A673 (cell line): ENCODE data around the gene PPARG. TPM values are rescaled to one million over a fixed set of nuclear protein-coding genes. Genes with fewer than 3 reads are reported as not detected.

Experiments used
- BruUV-seq: library from RNA; stranded (reverse); fragments of 400-500 nt; replicated peaks from 2 replicates; lab custom pipeline; 2021; lab: Mats Ljungman, UMichigan
- CTCF ChIA-PET: fragments of 300-600 bp; sonication (Branson Sonifier 250); formaldehyde crosslinking; loops from one replicate; lab custom pipeline; 2022; ENCODE audit warnings: antibody characterized with exemption; lab: Charles Lee
- POLR2A ChIA-PET: fragments of 300-600 bp; sonication (Branson Sonifier 250); formaldehyde crosslinking; loops from one replicate; lab custom pipeline; 2022; ENCODE audit warnings: antibody characterized with exemption; ENCODE audit not compliant: low non-redundant PET; lab: Charles Lee
- DNase-seq: peaks from one replicate; pipeline ENCODE4 v3.0.0-alpha.2; 2015; ENCODE audit warnings: low spot score
- H3K27ac ChIP-seq: fragments of 200-600 bp; sonication (generic); 2 replicates; pipeline ENCODE4 v1.5.1; 2016; ENCODE audit warnings: mixed run types, low read depth, mild to moderate bottlenecking, mixed read lengths, antibody characterized with exemption, low read length; ENCODE audit not compliant: poor library complexity, severe bottlenecking
- H3K27me3 ChIP-seq: fragments of 200-600 bp; sonication (generic); replicated peaks from 2 replicates; pipeline ENCODE4 v1.6.1; 2017; ENCODE audit warnings: mixed run types, low read depth, mild to moderate bottlenecking, mixed read lengths, antibody characterized with exemption, low read length; ENCODE audit not compliant: insufficient read depth, poor library complexity
- H3K36me3 ChIP-seq: fragments of 200-600 bp; sonication (generic); 2 replicates; pipeline ENCODE4 v1.6.1; 2016; ENCODE audit warnings: mixed run types, mild to moderate bottlenecking, mixed read lengths, antibody characterized with exemption, low read length; ENCODE audit not compliant: insufficient read depth, poor library complexity, severe bottlenecking
- H3K4me1 ChIP-seq: fragments of 200-600 bp; sonication (generic); 2 replicates; pipeline ENCODE4 v1.6.1; 2017; ENCODE audit warnings: mixed run types, mild to moderate bottlenecking, mixed read lengths, antibody characterized with exemption, low read length; ENCODE audit not compliant: insufficient read depth, poor library complexity, severe bottlenecking
- H3K4me3 ChIP-seq: fragments of 200-600 bp; sonication (generic); 2 replicates; pipeline ENCODE4 v1.5.1; 2016; ENCODE audit warnings: low read depth, mixed run types, mild to moderate bottlenecking, mixed read lengths, low read length; ENCODE audit not compliant: poor library complexity, severe bottlenecking
- H3K9me3 ChIP-seq: fragments of 200-600 bp; sonication (generic); 2 replicates; pipeline ENCODE4 v1.6.1; 2016; ENCODE audit warnings: mixed run types, low read depth, mild to moderate bottlenecking, mixed read lengths, antibody characterized with exemption, low read length; ENCODE audit not compliant: poor library complexity, severe bottlenecking
- EZH2 ChIP-seq: fragments of 200-600 bp; sonication (generic); IDR thresholded peaks from 2 replicates; pipeline ENCODE4 v1.6.1; 2017; ENCODE audit warnings: borderline replicate concordance, low read depth, mild to moderate bottlenecking, mixed read lengths, antibody characterized with exemption, low read length; ENCODE audit not compliant: poor library complexity, severe bottlenecking
- intact Hi-C: fragments of 100-400 bp; cut with micrococcal nuclease; formaldehyde crosslinking; loops from one replicate; pipeline ENCODE4 v1.10.0; 2022; ENCODE audit not compliant: unreplicated experiment
- total RNA-seq: library from RNA; stranded (reverse); gene quantifications from 2 replicates; pipeline ENCODE4 v1.2.3, GENCODE V29; 2021
- TF ChIP-seq, protein P1 (sequence below): fragments of 300-800, 200-600 bp; sonication (generic); conservative IDR thresholded peaks from 2 replicates; pipeline ENCODE4 v1.5.1; 2017; ENCODE audit warnings: low read depth, mild to moderate bottlenecking, antibody characterized with exemption, low read length, moderate library complexity, mixed read lengths

PPARG gene
- total RNA-seq, 1 experiment from 2014 or later: 0.62 TPM

GRCh38 chr3:12460127-12460526 is 171.3 kb downstream of the PPARG start:
- Histone ChIP-seq H3K4me3 (no peak overlapping the region), H3K36me3 (no peaks in the 10 kb centered on the region), H3K9me3 (no peaks in the 10 kb centered on the region), H3K27ac (no peak overlapping the region), H3K27me3 (no peaks in the 10 kb centered on the region), H3K4me1 (no peaks in the 10 kb centered on the region)
- no peak for TF ChIP-seq EZH2
- TF ChIP-seq, protein P1, sequence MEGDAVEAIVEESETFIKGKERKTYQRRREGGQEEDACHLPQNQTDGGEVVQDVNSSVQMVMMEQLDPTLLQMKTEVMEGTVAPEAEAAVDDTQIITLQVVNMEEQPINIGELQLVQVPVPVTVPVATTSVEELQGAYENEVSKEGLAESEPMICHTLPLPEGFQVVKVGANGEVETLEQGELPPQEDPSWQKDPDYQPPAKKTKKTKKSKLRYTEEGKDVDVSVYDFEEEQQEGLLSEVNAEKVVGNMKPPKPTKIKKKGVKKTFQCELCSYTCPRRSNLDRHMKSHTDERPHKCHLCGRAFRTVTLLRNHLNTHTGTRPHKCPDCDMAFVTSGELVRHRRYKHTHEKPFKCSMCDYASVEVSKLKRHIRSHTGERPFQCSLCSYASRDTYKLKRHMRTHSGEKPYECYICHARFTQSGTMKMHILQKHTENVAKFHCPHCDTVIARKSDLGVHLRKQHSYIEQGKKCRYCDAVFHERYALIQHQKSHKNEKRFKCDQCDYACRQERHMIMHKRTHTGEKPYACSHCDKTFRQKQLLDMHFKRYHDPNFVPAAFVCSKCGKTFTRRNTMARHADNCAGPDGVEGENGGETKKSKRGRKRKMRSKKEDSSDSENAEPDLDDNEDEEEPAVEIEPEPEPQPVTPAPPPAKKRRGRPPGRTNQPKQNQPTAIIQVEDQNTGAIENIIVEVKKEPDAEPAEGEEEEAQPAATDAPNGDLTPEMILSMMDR: no peak
- no TSS peak for BruUV-seq
- POLR2A ChIA-PET: no interaction called here
- intact Hi-C loops: loop anchor here (10.0 kb wide), 1 partner anchor 155 kb away; no protein-coding TSS in a partner anchor
- CTCF ChIA-PET: no interaction called here
- no peak for DNase-seq

DNA sequence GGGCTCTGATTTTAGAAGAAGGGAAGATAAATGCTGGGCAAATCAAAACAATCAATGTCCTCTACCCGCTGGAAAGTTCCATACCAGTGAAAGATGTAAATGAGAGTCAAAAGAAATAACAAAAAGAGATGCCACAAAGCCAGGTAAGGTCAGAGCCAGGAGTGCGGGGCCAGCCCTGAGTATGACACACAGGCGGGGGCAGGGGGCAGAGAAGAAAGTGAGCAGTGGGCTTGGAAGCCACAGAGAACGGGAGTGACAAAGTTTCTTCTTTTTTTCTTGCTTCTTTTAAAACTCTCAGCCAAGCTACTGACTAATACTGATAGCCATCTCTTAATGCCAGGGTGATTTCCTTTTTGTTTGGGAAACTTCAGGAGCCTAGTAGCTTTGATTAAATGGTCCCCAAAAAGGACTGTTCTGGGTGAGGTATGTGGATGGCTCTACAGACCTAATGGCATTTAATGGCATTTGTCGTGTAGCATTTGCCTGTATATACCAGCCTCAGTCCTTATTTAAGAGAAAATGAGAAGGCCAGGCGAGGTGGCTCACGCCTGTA is 172.3 kb downstream of the PPARG start:
- Histone ChIP-seq H3K4me1 (no peaks in the 10 kb centered on the region), H3K36me3 (no peaks in the 10 kb centered on the region), H3K27ac (no peak overlapping the region), H3K27me3 (no peaks in the 10 kb centered on the region), H3K9me3 (no peaks in the 10 kb centered on the region), H3K4me3 (no peak overlapping the region)
- CTCF ChIA-PET: no interaction called here
- intact Hi-C loops: loop anchor here (10.0 kb wide), 1 partner anchor 156 kb away; no protein-coding TSS in a partner anchor
- POLR2A ChIA-PET: no interaction called here
- no peak for DNase-seq
- BruUV-seq: no TSS peak
- TF ChIP-seq EZH2: no peak
- TF ChIP-seq, protein P1: no peak

DNA sequence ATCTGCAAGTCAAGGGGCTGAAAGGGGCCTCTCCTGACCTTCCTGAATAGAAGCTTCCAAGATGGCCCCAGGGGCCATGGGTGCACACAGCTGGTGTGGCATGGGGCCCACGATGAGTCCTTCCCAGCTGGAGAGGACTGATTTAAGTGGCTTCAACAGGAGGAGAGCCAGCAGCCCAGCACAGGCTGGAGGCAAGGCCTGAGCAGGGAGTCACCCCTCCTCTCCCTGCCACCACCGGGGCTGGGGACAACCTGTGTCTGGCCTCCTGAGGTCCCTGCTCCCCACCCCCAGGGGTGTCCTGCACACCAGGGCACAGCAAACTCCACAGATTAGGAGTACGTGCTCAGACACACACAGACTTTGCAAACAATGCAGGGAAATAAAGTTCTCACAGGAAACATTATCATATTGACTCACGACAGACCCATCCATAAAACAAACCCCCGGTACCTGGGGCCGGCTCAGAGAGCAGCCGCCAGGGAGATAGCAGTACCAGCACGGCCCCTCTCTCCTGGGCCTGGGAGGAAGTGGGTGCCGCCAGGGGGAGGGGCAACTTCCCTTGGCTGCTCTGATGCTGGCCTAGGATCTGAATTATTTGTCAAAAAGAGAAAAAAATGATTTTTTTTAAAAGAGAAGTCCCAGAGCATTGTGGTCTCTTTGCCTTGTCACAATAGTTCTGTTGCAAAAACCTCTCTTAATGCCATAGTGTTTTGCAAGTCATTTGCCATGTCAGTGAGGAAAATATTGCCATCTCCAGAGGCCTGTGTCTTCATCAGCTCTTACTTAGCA is 173.5 kb downstream of the PPARG start:
- no peaks in the 10 kb centered on the region for H3K4me1 ChIP-seq
- H3K27me3 ChIP-seq: no peaks in the 10 kb centered on the region
- ChIA-PET CTCF (no interaction called here), POLR2A (no interaction called here)
- no TSS peak for BruUV-seq
- H3K4me3 ChIP-seq: no peak overlapping the region
- no peak for DNase-seq
- no peak overlapping the region for H3K27ac ChIP-seq
- no peaks in the 10 kb centered on the region for H3K36me3 ChIP-seq
- H3K9me3 ChIP-seq: no peaks in the 10 kb centered on the region
- intact Hi-C loops: loop anchor here (10.0 kb wide), 1 partner anchor 158 kb away; no protein-coding TSS in a partner anchor
- no peak for TF ChIP-seq EZH2
- TF ChIP-seq, protein P1: no peak
